NCI-H345 (cell line): ENCODE data around the gene SUSD6.
"Not testable (repeated sequence)": the region's sequence is repeated elsewhere in the genome, so short reads cannot be mapped to it uniquely, and the experiment has no call there.

Experiments
- DNase-seq: peaks from one replicate; lab custom pipeline; 2025; lab: John Stamatoyannopoulos, UW

The SUSD6 gene

DNA sequence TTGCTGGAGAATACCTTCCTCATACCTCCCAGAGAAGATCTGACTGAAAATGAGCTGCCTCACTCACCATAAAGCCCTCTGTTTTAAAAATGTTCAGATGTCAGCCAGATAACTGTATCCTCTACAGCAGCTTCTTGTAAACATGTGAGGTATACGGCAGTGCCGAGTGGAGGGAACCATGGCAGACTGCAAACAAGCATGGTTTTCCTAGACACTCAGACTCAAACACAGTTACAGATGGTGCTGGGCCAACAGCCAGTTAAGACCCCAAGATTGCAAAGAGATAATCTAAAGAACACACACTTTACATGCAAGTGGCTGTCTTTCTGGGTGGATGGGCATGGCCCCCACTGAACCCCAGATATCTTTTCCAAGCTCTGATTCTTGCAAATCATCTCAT lies 20.1 kb upstream of the SUSD6 start:
- no peak for DNase-seq

DNA sequence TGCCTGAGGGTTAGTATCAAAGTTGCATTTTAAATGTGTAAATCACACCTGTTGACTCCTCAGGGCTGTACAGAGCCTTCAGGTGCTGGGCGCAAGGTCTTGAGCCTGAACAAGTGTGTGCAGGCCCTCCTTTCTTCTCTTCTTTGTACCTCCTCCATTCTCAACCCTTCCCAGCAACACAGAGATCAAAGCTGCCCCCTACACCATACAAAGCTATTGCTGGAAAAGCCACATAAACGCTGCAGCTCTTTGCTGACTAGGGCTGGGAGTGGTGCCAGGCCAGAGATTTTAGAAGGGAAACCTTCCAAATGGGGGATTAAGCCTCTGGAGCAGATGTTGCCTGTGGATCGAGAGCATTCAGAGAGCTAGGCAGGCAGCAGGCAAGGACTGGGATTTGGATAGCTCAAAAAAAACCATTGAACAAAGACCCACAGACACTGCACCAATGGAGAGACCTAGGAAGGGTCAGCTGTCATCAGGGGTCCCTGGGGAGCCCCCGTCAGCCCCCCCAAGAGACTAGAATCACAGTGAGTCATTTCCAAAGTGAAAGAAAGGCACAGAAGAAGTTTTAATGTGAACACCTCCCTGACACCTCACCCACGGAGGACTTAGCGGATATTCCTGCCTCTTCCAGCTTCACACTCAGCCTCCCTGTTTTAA lies 18.2 kb upstream of the SUSD6 start:
- no peak for DNase-seq

DNA sequence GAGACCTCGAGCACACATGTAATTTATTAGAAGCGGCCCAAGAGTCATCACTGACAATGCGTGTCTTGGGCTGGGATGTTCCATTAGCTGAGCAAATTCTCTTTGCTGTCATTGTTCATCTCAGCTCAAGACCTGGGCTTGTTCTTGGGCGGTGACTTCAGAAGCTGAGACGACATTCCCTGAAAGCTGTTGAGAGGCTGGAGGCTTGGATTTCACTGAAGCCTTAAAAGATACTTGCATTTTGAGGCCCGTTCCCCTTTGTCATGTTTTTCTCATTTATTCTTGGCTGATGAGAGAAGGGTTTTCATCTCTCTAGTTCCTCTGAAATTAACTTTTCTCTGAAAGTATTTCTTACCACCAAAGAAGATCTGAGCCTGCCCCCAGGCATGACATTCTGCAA lies 16.6 kb upstream of the SUSD6 start:
- no peak for DNase-seq

DNA sequence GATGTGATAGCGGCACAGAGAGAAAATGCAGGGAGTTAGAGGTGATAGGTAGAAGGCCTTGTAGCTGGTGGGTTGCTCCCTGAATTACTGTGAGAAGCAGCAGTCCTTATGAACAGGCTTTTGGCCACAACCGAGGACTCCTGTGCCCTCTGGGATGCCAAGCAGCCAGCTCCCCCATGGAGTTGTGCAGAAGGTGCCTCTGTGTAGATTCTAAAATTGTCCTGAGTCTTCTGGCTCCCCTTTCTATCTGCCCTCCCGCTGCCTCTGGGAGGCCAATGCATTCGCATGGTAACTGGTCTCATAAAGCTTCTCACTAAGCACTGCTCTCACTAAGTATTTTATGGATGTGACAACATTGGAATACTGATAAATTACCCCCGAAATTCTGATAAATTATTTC lies 16.1 kb upstream of the SUSD6 start:
- no peak for DNase-seq

DNA sequence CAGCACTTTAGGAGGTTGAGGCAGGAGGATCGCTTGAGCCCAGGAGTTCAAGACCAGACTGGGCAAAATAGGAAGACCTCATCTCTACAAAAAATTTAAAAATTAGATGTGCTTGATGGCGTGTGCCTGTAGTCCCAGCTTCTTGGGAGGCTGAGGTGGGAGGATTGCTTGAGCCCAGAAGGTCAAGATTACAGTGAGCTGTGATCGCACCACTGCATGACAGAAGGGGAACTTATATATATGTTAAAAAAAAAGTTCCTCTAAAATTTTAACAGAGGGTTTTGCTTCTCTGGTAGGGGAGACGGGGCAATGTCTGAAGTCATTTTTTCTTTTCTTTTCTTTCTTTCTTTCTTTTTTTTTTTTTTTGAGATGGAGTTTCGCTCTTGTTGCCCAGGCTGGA lies 12.0 kb upstream of the SUSD6 start:
- not testable (repeated sequence) for DNase-seq

DNA sequence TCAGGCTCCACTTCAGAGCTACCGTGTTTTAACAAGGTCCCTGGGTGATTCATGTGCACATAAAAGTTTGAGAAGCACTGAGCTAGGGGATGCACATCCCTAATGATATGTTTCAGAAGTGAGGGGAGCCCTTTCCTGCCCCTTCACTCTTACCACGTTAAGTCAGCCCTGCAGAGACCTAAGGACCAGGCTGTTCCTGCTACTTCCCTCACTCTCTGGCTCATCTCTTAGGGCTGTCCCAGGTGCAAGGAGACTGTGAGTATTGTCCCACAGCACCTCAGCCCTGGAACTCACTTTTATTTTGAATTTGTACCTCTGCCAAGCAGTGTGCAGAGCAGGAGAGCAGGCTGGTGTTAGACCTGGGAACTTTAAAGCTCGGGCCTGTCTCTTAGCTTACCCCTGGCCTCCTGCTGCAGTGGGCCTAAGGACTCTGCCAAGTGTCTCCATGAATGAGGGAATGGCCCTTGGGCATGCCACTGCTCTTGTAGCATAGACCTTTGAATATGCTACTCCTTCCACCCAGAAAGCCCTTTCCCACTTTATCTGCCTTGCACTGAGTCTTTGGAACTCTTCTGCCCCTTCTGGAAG lies 11.0 kb upstream of the SUSD6 start:
- DNase-seq, result no peak

DNA sequence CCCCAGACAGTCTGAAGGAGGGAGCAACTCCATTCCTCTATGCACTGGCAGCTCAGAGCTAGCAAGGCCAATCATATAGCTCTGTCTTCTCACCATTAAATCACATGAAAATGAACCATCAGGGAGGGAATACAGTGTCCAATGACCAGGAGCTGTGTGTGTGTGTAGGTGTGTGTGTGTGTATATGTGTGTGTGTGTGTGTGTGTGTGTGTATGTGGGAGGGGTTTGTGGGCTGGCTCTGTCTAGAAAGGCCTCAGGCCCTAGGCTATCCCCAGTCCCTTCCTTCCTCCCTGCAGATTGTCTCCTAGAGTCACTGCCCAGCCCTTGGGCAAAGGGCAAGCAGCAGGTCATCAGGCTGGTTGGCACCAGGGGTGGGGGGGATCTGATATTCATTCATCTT lies 5.7 kb upstream of the SUSD6 start:
- DNase-seq, result no peak

DNA sequence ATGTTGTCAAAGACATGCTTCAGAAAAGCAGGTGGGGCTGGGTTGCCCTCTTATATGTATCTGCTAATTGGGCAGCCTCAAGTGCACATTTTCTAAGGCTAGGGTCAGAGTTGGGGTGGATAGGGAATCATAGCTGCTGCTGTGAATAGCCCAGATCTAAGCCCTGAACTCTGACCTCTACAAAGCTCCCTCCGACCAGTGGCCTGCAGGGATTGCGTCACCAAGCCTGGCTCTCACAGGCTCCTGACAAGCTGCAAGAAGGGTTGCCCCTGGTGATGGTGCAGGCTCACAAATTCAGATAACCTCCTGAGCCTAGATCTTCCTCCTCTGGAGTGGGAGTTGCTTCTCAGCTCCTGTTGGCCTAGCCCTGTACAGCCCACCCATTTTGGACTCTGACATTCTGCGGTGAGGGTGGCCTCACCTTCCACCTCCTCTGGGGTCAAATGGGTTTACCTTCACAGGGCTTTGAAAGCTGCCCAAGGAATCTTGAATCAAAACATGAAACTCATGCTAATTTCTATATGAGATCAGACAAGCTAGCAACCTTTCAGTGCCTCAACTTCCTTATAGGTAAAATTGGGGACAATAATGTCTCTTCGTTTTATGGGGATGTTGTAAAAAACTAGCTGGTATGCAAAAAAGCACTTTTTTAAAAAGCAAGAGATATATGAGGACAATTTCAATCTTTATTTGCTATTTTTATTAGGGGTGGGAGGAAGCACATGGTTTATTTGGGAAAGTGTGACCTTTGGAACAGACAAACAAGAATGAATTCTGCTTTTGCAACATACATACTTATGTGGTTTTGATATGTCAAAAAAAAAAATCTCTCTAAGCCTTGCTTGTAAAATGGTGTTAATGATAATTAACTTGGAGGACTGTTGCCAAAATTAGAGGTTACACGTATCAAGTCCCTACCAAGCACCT lies 4.9 kb upstream of the SUSD6 start:
- DNase-seq, result no peak

DNA sequence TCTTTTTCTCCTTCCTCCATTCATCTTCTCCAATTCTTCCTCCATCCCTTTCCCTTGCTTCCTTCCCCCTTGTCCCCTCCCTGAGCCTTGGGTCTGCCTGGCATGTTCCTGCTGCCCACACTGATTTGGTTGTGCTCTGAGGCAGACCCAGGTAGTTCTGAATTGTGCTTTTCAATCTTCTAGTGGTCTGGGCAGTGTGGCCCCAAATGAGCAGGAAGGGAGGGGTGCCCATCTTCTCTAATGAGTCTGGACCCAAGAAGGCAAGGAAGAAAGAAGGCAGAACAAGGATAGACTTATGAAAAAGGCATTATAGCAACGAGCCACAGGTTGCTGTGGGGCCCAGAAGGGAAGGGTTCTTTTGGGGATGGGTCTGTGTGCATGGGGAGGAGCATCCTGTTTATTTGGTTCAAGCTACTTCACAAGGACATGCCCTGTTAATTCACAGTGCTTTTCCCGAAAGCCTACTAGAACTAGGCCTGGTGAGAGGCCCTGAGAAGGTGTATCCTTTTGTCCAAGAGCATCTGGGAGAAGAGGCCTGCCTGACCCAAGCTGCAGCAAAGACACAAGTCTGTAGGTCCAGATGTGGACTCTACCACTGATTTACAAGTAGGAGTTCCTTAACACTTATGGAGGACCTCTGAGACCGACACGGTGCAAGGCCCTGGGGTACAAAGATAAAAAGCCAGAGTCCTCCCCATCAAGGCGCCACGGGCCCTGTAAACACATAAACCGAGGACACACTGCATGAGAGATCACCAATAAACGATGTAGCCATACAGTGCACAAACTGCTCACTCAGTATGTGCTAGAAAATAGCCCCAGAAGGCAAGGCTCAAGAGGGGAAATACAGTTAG lies 1.1 kb upstream of the SUSD6 start:
- DNase-seq, result no peak

DNA sequence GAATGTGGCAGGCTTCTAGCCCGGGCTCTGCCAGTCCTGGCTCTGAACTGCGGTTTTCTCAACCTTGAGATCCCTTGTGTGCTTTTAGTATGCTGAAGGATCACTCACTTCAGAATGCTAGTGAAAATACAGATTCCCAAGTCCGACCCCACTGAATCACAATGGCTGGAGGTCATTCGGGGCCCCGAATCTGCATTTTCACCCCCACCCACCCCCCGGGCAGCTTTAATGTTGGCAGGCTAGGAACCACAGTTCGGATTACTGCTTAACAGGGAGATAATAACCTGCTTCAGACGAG lies 573 bp upstream of the SUSD6 start:
- DNase-seq, result no peak

DNA sequence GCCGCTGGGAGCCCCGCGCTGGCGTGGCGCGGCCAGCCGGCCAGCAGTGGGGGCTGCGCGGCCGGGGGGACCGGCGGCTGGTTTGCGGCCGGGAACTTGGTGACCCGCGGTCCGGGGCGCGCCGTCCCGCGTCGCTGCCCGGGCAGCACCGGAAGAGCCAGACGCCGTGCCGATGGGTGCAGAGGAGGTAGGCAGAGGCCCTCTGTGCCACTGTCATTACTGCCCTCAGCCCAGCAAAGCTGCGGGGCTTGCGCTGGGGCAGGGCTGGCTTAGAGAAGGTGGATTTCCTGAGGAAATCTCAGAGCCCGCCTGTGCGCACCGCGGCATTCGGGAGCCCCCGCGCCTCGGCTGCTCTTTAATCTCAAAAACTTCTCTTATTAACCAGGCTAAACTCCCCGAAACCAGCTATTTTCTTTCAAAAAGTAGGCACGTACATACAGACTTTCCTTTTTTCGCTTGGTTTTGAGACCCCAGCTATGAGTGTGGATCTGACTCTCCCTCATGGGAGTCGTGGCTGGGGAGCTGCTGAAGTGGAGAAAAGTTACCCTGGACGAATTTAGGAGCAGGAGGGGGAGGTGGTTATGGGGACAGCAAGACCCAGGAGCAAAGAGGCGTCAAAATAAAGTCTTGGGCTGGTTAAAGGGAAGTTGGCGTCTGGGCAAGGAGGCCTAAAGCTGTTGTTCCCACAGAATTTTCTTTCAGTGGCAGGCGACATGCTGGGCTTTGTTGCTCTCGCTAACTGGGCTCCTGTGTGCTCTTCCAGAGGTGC lies 802 bp downstream of the SUSD6 start:
- DNase-seq, result peak; percentile 31

DNA sequence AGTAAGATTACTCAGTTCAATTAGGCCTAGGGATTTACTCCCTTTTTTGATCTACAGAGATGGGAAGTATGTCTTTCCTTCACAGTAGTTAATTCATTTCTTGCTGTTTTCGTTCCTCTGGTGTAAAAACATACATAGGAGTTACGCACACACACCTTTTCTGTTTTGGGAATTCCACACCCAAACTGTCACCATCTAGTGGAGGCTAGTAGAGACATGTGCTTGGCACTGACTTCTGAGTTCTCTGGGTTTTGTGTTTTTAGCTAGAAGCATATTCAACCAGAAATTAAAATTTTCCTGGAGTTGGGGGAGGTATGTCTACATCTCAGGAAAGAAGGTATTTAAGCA lies 1.4 kb downstream of the SUSD6 start:
- DNase-seq, result no peak

DNA sequence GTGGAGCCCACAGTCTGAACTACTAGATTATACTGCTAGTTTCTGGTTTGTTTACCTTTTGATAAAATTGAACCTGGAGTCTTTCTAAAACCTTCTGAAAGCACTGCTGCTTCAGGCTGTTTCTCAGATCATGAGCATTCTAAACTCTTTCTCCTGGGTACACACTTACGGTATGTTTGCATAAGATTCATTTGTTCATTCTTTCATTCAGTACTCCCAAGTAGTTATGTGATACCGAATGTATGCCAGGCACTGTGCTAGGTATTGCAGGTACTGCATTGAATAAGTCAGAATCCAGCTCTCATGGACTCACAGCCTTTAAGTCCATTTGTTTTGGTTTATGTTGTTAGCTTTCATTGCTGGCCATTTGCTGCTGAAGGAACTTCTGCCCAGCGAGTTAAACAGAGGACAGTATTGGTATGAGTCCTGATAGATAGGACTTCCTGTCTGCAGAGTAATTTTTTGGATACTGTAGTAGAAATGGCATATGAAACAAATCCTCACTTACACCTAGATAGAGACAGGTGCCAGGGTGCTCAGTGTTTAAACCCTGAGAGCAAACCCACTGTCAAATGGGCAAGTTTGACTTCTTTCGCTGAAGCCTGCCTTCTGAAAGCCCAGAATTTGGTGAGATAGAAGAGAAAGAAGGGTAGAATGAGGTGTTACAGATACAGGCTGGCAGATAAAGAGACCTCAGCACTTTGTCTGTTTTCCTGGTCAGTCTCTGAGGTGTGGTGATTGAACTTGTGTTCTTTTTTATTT lies 2.1 kb downstream of the SUSD6 start:
- no peak for DNase-seq

DNA sequence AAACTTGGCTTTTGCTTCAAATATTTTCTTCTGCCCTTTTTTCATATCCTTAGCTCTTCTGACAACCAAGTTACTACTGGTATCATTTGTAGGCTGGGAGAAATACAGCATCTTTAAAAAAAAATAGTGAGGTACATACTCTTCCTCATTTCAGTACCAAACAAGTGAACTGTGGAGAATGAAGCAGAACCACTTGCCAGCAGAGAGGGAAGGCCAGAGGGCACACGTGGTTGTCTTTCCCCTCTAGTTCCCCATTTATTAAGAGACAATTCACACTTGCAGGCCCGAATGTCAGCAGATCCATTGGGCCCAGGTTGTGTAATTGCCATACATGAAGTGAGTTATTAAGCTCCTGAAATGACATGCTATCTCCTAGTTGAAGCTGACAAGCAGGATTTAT lies 3.2 kb downstream of the SUSD6 start:
- DNase-seq, result no peak

DNA sequence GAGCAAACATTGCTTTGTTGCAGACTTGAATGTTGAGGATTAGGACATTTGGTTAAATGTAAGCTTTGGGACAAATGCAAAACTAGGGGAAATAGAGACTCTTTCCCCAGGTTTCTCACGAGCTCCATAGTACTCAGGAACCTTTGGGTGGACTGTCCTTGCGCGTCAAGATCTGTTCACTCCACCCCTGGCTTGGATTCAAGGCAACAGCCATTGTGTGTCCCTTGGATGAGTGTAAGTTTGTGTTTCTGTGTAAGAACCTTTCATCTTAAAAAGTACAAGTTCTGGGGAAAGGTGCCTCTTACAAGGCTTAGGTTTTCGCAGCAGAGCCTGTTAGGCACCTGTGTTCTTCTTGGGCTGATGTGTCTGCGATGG lies 3.7 kb downstream of the SUSD6 start:
- no peak for DNase-seq

DNA sequence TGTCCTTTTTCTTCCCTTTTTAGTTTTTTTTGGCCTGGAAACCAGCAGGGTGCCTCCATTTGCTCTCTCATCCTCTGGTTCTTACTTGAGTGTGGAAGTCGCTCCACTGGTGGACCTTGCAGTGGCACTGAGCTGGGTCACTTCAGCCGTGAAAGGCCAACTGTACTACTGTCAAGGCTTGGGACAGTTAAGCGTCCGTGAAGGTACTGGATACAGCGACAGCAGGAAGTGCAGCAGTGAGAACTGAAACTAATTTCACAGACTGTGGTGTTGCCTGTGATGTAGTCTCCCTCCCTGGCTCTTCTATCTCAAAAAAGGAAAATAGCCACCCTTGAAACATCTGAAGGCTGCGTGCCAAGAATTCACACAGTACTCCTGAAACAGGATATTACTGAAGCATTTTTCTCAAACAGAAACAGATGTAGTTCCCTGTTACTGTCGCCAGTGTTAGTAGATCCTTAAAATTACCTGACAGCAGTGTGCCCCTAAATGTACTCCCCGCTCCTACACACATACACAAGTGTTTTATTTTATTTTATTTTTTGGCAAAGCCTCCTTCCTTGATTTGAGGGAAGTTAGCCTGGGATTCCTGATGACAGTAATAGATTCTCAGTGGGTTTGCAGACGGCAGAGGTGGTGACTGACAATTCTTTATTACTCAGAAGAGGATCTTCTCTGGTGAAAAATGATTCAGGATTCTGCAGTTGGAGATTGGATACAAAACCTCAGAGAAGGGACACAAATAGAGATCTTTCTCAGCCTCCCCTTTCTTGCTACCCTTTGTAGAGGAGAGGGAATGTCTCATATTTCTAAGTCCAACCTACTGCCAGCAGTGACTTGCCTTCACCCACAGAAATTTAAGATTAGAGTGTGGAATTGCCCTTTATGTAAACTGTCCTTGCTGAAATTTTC lies 4.4 kb downstream of the SUSD6 start:
- no peak for DNase-seq

DNA sequence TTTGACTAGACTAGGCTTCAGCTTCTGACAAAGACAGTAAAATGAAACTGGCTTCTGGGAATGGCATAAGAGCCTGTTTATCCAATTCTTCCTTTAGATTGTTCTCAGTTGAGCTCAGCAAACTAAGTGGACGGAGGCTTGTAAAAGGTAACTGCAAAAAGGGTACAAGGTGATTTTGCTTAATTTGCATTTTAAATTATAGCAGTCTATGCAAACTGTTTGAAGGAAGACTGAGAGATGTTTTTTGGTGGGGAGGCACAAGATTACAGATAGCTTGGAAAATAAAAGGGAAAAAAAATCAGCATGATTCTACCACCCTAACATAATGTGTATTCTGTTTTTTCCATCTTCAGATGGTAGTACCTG lies 5.0 kb downstream of the SUSD6 start:
- DNase-seq, result no peak

DNA sequence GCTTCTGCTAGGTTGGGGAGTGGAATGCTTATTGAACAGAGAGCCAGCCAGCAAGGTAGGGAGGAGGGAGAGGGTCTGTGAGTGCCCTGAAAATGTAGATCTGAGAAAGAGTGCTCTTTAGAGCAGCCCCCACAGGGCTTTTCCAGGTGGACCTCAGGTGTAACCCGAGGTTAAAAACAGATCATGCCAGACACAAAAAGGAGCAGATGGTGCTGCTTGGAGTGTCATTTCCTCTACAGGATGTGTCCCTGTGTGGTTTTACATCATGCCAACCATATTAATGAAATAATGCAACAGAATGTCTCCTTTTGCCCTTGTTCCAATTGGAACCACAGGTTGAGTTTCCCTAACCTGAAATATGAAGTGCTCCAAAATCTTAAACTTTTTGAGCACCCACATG lies 6.4 kb downstream of the SUSD6 start:
- DNase-seq, result no peak

DNA sequence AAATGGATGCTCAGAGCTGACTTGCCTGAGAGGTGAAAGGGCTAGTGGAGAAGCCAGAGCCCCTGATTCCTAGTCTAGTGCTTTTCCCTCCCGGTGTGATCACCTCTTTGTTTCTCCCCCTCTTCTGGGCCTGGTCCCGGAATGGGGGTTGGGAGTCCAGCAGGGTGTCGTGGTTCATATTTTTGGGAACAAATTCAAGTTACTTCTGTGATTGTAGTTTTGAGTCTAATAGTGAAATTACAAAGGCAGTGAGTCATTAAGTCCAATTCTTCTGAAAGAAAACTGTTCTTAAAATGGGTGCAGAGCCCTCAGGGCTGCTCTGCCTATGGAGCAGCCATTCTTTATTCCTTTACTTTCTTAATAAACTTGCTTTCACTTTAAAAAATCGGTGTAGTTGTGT lies 7.6 kb downstream of the SUSD6 start:
- no peak for DNase-seq

DNA sequence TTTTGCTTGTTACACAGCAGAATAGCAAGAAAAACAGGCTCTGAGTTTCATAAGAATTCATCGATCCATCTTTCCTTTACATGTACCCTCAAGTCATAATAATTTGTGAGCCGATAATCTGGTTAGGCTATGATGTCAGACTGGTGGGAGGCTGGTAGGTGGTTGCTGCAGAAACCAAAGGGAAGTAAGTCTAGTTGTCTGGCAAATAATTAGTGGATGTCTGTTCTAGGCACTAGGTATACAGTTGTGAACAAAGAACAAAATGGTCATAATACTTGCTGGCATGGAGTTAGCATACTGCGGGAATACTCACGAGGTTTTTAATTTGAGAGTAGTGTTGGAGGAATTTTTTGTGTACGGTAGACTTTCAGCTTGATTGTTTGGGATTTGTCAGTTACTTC lies 8.8 kb downstream of the SUSD6 start:
- no peak for DNase-seq
